ENCODE data around the gene DIP2B.

DIP2B gene

DNA sequence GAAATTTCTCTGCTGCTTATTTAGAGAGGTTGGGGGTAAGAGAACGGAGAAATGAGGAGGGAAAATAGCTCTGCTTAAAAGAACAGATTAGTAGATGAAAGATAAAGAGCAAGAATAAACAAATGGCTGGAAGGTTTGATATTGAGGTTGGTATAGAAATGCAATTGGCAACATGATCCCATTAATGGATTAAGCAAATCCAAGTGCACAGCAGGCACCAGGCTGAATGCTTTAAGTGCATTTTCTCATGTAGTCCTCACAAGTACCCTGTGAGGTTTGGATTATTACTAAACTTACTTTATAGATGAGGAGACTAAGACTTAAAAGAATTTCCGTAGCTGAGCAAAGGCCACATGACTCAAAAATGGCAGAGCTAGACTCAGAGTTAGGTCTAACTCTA is 182.2 kb downstream of the DIP2B start:
- no peak for DNase-seq

DNA sequence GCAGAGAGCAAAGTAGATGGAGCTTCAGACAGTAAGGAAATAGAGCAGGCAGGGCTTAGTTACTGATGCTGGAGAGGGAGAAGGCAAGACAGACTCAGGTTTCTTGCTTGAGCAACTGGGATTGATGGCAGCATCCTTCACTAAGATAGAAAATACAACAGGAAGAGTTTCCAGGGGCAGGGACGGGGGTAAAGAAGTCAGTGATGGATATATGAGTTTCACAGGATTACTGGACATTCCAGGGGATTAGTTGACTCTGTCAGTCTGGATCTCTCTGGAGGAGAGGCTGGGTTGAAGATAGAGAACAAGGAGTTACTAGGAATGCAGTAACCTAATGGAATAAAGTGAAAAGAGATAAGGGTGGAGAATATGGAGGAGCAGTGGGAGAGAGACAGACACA is 184.7 kb downstream of the DIP2B start:
- no peak for DNase-seq

DNA sequence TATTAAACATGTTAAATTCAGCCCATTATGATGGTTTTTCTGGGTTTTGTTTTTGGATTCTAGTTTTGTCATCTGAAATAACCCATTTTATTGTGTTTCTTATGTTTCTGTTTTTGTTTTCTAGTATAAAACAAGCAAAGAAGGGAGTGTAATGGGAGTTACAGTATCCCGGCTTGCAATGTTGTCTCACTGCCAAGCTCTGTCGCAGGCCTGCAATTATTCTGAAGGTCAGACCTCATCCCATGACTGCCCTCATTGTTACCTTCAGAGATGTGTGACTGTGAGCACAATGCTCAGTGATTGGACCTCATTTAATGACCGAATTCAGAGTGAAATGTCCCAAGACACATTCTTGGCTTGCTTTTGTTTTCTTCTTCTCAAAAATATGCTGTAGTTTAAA is 186.1 kb downstream of the DIP2B start:
- DNase-seq: no peak

DNA sequence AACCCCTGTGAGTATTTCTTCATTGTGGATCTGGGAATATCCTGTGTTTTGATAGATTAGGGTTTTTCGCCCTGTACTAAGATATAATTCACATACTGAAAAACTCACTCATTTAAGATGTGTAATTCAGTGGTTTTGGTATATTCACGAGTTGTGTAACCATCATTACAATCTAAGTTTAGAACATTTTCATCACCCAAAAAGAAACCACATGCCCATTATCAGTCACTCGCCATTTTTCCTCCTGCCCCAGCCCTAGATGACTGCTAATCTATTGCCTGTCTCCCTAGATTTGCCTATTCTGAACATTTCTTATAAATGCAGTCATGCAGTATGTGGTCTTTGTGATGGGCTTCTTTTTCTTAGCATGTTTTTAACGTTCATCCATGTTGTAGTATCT is 191.2 kb downstream of the DIP2B start:
- DNase-seq: no peak

DNA sequence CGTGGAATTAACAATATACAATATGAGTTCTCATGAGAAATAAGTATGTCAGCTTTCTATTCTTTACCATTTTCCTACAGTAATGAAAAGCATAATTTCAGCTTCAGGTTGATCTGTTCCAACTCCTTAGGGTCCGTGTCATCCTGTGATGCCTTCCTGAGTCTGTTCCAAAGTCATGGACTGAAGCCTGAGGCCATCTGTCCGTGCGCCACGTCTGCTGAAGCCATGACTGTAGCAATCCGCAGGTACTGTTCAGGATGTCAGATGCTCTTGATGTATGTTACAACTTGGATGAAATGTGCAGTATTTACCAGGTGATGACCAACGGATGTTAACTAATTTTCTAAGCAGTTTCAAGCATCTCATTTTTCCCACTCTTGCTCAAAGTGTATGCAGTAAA is 192.1 kb downstream of the DIP2B start:
- DNase-seq: no peak

DNA sequence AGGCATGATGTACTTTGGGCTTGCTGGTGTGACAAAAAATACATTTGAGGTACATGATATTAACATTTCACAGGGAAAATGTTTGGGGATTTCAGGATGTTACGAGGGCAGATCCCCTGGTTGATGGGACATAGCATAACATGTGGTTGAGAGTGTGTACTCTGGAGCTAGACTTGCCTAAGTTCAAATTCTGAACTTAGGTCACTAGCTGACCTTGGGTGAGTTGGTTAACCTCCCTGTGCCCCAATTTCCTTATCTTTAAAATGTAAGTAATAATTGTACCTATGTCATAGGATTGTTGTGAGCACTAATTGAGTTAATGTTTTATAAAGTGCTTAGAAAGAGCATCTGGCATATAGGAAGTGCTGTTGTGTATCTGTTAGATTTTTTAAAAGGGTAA is 194.4 kb downstream of the DIP2B start:
- DNase-seq: no peak

DNA sequence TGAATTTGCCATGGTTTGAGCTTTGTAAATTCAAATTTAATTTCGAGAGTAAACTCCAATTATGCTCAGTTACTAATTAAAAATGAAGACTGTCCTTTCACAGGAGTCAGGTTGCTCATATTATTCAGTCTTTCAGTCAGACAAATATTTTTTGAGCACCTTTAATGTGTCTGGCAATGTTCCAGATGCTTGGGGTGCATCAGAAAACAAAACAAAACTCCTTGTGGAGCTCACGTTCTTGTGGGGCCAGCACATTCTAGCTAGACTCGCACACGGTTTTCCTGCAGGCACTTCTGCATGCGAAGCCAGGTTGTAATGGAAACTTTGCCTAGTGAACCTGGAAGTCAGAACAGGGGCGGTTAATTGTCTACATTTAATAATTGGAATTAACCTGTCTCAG is 195.2 kb downstream of the DIP2B start:
- no peak for DNase-seq

DNA sequence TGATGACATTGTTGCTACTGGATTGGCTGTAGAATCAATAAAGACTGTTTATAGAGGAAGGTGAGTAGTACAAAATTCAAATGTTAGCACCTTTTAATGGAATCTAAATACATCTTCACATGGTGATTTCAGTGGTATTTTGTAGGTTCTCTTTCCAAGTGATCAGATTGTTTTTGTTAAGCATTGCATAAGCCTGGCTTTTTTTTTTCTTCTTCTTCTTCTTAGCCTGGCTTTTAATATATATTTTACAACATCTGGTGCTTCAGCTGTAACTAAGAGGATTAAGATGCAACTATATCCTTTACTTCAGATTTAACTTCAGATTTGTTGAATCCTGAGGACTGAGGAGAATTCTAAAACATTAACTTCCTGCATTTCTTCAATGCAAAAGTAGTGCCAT is 201.8 kb downstream of the DIP2B start:
- DNase-seq: no peak

DNA sequence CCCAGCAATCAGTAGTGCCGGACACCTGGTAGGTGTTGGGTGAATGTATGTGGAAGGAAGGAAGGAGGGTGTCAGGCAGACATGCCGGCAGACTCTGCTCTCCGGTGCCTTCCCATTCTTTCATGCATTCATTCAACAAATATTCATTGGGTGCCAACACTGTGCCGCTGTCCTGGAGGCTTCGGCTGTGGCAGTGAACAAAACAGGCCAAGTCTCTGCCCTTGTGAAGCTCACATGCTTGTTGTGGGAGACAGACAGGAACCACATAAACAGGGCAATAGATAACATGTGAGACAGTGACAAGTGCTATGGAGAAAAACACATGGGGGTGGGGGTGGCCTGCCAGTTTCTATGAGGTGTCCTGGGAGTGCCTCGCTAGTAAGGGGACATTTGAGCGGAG is 202.6 kb downstream of the DIP2B start:
- no peak for DNase-seq

DNA sequence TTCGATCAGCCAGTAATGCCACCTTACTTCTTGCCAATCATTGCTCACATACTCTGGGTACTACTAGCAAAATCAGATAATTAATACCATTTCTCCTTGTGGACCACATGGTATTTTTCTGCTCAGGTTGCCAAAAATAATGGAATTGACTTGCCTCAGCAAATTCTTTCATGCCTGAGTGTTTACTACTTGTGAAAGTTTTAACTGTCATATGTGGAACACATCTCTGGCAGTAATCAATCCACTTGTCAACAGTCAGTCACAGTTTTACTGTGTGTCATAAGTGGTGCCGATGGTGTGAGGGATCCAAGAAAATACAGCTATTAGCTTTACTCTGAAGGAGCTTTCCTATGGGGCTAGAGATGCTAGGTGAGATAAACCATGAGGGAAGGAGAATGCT is 203.8 kb downstream of the DIP2B start:
- no peak for DNase-seq

DNA sequence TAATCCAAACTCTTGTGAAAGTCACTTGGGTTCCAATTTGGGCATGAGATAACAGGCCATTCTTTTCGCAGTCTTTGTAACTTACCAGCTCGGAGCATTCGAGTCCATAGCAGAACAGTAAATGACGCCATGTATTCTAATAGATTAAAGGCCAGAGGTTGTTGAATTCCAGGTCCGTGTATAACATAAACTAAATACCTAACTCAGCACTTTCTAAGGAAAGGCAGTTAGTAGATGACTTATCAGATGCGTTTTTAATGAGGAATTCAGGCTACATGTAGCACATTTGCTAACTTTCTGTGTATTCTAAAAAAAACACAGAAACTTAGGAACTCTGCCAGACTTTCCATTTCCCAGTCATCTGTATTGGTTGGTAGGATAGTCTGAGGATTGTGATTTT is 206.3 kb downstream of the DIP2B start:
- no peak for DNase-seq

DNA sequence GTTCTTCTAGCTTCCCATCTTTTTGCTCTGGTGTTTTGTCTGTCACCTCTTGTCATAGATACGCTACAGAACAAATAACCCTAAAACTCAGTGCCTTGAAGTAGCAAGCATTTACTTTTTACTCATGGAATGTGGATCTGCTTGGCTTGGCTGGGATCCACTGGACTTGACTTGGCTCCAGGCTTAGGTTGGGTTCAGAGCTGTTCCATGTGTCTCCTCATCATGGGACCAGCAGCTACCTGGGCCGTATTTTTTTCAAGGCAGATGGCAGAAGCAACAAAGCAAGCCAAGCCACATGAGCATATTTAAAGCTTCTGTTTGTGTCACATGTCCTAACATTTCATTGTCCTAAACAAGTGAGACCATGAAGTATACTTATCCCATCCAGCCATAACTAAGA is 210.4 kb downstream of the DIP2B start:
- DNase-seq: no peak

DNA sequence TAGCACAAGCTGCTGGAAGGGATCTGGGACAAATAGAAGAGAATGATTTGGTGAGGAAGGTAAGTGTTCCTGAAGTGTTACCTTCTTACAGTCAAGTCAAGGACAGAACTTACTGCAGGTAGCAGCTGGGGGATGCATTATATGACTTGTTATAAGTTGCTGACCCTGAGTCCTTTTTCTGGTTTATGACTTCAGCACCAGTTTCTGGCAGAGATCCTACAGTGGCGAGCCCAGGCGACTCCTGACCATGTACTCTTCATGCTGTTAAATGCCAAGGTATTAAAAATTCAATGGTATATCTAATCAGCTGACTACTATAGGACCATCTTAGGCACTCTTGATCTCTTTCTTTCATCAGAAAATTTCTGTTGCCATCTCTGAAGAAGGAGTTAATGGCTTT is 214.0 kb downstream of the DIP2B start:
- no peak for DNase-seq

DNA sequence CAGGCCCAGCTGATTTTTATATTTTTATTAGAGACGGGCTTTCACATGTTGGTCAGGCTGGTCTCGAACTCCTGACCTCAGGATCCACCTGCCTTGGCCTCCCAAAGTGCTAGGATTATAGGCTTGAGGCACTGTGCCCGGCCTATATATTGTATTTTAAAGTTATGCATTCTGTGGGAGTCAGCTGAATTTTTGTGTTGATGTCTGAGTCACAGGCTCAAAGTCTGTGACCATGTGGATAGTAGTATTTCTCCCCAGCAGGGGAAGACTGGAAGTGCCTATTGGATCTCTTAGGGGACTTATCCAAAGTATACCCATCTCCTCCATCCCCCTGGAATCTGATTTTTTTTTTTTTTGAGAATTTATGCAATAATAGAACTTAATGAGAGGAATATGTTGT is 215.3 kb downstream of the DIP2B start:
- no peak for DNase-seq

DNA sequence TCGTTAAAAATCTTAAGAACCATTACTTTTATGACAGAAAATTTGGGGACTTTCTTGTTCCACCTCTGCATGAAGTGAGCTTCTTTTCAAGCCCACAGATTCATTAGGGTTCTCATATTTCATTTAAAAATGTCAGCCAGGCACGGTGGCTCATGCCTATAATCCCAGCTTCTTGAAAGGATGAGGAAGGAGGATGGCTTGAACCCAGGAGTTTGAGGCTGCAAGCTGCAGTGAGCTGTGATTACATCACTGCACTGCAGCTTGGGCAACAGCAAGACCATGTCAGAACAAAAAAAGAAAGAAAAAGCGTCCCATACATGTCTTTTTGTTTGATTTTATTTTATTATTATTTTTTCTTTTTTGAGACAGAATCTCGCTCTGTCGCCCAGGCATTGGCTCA is 215.7 kb downstream of the DIP2B start:
- no peak for DNase-seq

DNA sequence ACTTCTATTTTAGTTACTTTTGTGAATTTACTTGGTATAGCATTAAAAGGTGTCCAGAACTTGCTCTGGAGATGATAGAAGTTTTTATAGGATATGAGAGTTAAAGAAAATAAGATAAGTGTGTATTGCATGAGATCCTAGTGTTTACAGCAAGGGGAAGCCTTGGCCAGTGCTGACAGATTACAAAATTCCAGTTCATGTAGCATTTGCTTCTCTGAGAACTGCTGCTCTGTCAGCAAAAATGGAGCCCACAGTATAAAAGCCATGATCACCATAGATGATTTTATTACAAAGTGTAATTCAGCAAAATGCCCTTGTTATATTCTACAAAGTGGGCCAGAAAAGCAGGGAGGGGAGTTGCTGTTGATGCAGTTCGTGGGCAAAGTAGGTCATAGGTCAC is 219.1 kb downstream of the DIP2B start:
- no peak for DNase-seq

DNA sequence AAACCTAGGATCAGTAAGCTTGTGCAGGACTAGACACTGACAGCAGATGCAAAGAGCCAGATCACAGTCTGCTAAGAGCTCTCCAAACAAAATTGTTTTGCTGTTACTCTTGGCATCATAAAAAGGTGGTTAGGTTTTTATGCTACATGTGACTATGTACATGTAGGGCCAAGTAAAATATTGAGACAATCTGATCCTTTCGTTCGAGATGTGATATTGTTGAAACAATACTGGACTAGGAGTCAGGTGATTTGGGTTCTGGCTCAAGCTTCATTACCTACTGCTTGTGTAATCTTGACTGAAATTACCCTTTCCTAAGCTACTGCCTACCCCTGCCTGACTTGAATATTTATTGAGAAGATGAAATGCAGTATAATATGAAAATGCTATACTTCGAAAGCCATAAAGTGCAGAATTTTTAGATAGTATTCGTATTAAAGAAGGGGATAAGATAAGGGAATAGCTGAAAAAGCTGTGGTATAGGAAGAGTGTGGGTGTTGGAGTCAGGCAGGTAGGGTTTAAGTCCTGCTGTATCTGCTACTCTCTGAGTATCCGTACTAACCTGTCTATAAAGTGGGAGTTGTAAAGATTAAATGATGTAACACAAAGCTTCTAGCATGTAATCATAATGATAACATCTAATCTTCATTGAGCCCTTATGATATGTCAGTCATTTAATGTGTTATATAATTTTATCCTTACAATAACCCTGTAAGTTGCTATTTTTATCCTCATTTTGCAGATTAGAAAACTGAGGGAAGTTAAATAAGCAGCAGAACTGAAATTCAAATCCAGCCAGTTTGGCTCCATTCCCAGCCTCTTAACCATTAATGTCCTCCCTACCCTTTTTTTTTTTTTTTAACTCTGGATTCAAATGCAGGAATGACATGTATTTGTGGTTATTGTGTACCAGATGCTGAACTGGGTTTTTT is 220.5 kb downstream of the DIP2B start:
- no peak for DNase-seq

DNA sequence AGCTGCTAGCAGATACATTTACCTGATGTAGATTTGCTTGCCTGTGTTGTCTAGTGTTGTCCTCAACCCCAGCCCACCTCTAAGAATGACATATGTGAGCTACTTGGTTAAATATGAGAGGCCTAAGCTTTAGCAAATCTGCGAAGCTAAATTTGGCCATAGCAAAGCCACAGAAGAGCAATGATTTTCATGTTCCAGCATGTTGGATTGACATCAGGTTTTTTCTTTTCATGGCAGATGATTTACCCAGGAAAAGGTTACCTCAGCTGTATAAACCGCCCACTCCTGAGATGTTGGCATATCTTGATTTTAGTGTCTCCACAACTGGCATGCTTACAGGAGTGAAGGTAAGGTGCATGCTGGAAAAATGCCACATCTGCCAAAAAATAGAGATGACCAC is 222.7 kb downstream of the DIP2B start:
- DNase-seq: no peak

DNA sequence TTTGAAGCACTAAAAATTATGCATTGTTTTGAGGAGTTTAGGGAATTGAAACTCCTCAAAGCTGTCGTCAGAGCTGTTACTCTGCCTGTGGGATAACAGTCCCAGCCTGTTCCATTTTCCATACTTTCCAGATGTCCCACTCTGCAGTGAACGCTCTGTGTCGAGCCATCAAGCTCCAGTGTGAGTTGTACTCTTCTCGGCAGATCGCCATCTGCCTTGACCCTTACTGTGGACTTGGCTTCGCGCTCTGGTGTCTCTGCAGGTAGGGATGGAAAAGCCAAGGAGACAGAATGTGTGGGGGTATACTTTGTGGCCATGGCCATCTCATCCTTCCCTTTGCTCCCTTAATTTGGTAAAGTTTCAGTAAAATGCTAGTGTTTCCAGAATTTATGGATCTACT is 223.6 kb downstream of the DIP2B start:
- no peak for DNase-seq

DNA sequence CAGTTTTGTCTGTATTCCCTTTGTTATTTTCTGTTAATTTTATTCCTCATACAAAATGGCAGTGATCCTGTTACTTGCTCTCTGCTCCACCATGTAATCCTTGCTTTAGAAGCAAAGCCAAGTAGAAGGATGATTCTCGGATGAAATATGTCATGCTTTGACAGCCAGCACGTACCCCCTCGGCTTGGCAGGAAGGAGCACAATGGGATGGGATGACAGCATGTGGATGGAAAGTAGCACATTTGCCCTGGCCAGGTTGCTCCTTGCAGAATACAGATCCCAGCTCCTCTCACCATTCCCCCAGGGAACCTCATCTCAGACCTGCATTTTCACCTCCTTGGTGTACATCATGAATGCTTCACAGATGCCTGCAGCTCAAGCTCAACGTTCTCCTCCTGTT is 224.1 kb downstream of the DIP2B start:
- DNase-seq: no peak

DNA sequence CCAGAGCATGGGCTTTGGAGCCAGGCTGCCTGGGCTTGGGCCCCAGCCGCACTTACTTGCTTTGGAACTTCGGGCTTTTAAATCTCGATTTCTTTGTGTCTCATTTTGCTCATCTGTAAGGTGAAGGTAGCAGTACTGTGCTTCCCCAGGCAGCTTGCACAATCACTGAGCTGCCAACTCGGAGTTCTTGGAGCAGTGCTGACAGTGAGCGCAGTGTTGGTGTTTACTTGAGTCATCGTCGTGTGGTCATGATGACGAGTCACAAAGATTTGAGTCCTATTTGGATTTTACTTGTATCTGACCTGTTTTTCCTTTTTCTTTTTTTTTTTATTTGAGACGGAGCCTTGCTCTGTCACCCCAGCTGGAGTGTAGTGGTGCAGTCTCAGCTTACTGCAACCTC is 227.8 kb downstream of the DIP2B start:
- no peak for DNase-seq

DNA sequence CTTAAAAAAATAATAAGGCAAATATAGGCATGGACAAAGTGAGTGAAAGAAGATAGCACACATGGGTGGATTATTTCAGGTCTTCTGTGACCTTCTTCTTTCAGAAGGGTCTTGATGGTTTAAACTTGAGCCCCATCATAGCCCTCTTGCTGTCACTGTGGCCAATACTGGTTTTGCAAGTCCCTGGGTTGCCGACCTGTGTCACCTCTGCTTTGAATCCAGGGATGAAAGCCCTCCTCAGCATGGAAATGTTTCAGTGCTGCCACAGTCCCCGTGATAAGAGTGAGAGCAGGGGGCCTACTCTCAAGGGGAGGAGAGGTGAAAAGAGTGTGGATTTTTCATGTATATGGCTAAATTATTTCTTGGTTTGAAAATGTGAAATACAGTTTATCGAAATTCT is 228.9 kb downstream of the DIP2B start:
- no peak for DNase-seq

DNA sequence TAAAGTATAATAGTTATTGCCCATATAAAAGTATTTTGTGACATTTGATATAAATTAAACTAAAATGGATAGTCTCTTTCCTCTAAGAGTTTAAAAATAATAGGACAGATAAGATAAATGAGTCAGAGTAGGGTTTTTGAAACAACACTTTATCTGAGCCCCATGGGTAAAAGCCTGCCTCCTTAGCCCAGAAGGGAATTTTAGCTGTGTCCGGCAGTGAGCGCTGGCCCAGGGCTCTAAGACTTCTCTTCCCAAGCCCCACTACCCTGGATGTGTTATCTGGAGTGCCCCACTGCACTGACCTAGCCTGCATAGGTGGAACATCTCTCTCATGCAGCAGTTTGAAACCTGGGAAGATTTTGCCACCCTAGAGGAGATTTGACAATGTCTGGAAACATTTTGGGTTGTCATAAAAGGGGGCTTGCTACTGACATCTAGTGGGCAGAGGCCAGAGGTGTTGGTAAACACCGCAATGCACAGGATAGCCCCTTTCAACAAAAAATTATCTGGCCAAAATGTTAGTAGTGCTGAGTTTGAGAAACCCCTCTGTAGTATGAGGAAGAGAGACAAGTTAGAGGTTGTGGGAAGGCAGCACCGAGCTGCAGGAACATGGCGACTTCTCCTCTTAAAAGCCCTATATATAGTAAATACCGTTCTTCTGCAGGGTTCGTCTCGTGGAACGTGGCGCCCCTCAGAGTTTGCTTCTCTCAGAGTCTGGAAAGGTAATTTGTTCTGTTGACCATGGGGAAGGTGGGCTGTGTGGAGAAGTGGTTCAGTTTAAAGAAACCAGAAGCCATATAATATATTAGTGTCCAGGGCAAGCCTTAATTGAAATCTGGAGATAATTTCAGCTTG is 229.9 kb downstream of the DIP2B start:
- DNase-seq: no peak

DNA sequence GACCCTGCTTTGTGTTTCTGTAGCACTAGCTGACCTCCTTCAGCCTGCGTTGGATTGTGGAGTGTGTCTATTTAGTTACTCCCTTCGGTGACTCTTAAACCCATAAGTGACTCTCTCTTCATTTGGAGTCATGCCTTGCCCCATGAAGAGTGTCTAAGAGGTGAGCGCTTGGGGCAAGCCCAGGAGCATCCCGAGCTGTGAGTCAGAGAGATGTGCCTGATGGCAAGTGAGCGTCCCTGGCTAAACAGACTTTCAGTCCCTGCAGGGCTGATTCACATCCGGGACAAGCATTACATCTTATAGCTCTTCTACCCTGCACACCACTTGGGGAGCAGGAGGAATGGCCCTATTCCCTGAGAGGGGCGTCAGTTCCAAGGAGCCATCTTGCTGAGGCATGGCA is 234.8 kb downstream of the DIP2B start:
- DNase-seq: no peak

Measured in activated naive CD4-positive, alpha-beta T cell treated with Interleukin-2 at 50 U/mL for 16 hours (primary cell).